GM18867 (cell line): ENCODE measurements around the gene TOP1.
"Not testable (repeated sequence)": the region's sequence is repeated elsewhere in the genome, so short reads cannot be mapped to it uniquely, and the experiment has no call there.

Experiments used
- ATAC-seq: cut with Tn5 transposase; IDR thresholded peaks from one replicate; pipeline ENCODE4 v1.9.1; 2021; ENCODE audit warnings: mild to moderate bottlenecking, moderate library complexity; ENCODE audit not compliant: unreplicated experiment

The TOP1 gene

GRCh38 chr20:41087777-41088176 is 59.2 kb downstream of the TOP1 start:
- ATAC-seq = no peak

GRCh38 chr20:41089555-41089954 is 60.9 kb downstream of the TOP1 start:
- no peak for ATAC-seq

GRCh38 chr20:41091927-41092326 is 63.3 kb downstream of the TOP1 start:
- no peak for ATAC-seq

GRCh38 chr20:41094353-41095055 is 65.9 kb downstream of the TOP1 start:
- no peak for ATAC-seq

- ATAC-seq = no peak
Observed at GRCh38 chr20:41095110-41095969, 66.7 kb downstream of the TOP1 start.

GRCh38 chr20:41098703-41099250 is 70.2 kb downstream of the TOP1 start:
- ATAC-seq = no peak

GRCh38 chr20:41100001-41100480 is 71.4 kb downstream of the TOP1 start:
- no peak for ATAC-seq

- ATAC-seq = no peak
Observed at GRCh38 chr20:41101660-41102059, 73.0 kb downstream of the TOP1 start.

- ATAC-seq = no peak
Observed at GRCh38 chr20:41108531-41108930, 79.9 kb downstream of the TOP1 start.

GRCh38 chr20:41110012-41110411 is 81.4 kb downstream of the TOP1 start:
- ATAC-seq = no peak

- no peak for ATAC-seq
Observed at GRCh38 chr20:41110930-41111577, 82.4 kb downstream of the TOP1 start.

- ATAC-seq = no peak
Observed at GRCh38 chr20:41111578-41111951, 82.9 kb downstream of the TOP1 start.

- ATAC-seq = no peak
Observed at GRCh38 chr20:41116282-41116956, 87.8 kb downstream of the TOP1 start.

GRCh38 chr20:41118159-41118558 is 89.5 kb downstream of the TOP1 start:
- ATAC-seq = not testable (repeated sequence)

GRCh38 chr20:41118632-41119031 is 90.0 kb downstream of the TOP1 start:
- no peak for ATAC-seq

- no peak for ATAC-seq
Observed at GRCh38 chr20:41119614-41120561, 91.3 kb downstream of the TOP1 start.

- ATAC-seq = no peak
Observed at GRCh38 chr20:41121399-41121798, 92.8 kb downstream of the TOP1 start.

GRCh38 chr20:41123631-41124030 is 95.0 kb downstream of the TOP1 start:
- ATAC-seq = no peak

GRCh38 chr20:41124451-41125094 is 96.0 kb downstream of the TOP1 start:
- no peak for ATAC-seq
